Erythroblast (primary cell): Measurements from ENCODE around the gene SEC11C.

Experiments used
- GATA1 ChIP-seq: IDR thresholded peaks from 2 replicates; pipeline ENCODE4 v1.6.1; 2011; ENCODE audit warnings: low read depth, mild to moderate bottlenecking, control low read depth, low read length, moderate library complexity
- POLR2A ChIP-seq: IDR thresholded peaks from 2 replicates; pipeline ENCODE4 v1.6.1; 2011; ENCODE audit warnings: mild to moderate bottlenecking, low read length

- TF ChIP-seq POLR2A = no peak
- no peak for TF ChIP-seq GATA1
Measured at GRCh38 chr18:59127047-59127446, 12.6 kb upstream of the SEC11C start.
